Measurements from ENCODE around the gene ITGB1BP1.

- TF ChIP-seq EZH2 (optimal IDR thresholded peaks at IDR 0.05; ENCODE audit: low read depth, low read length) (no peak), CTCF (IDR thresholded peaks at IDR 0.05; ENCODE audit: low read length) (no peak)
Observed at GRCh38 chr2:9445089-9445488, 21.8 kb upstream of the ITGB1BP1 start.

Measured in MM.1S (cell line).